Measurements from ENCODE around the gene NDRG4.

The NDRG4 gene

GRCh38 chr16:58507195-58507962 lies 7.4 kb downstream of the NDRG4 start:
- no peak overlapping the region for H3K4me3 ChIP-seq (ENCODE audit: low read depth, low read length)
- no peak for DNase-seq (ENCODE audit: low read depth)

GRCh38 chr16:58507963-58508670 lies 8.2 kb downstream of the NDRG4 start:
- DNase-seq (ENCODE audit: low read depth): no peak

DNA sequence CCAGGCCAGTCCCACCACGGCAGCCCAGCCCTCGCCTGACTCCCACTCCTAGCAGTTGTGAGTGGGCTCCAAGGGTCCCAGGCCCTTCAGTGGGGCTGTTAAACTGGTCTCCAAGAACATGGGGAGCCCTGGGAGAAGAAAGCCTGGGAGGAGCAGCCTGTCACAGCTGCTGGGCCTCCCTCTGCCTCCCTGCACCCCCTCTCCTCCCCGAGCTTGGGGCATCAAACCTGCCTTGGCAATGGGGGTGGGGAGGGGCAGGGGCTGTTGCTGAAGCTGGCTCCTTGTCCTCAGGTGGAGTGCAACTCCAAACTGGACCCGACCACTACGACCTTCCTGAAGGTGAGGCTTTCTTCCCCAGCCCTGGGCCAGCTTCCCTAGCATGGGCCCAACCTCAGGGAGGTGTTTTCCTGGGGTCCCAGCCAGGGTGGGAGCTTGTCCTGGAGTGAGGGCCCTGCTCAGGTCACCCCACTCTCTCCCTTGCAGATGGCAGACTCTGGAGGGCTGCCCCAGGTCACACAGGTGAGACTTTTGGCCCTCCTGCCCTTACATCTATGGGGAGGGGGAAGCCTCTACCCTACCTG lies 8.8 kb downstream of the NDRG4 start:
- H3K4me3 ChIP-seq (ENCODE audit: low read depth, low read length): no peak overlapping the region
- no peak for DNase-seq (ENCODE audit: low read depth)

More at GRCh38 chr16:58507963-58508670, 8.2 kb downstream of the NDRG4 start:
- H3K4me3 ChIP-seq (ENCODE audit: low read depth, low read length): no peak overlapping the region

GRCh38 chr16:58509256-58510096 lies 9.5 kb downstream of the NDRG4 start:
- DNase-seq (ENCODE audit: low read depth): no peak
- H3K4me3 ChIP-seq (ENCODE audit: low read depth, low read length): no peak overlapping the region

DNA sequence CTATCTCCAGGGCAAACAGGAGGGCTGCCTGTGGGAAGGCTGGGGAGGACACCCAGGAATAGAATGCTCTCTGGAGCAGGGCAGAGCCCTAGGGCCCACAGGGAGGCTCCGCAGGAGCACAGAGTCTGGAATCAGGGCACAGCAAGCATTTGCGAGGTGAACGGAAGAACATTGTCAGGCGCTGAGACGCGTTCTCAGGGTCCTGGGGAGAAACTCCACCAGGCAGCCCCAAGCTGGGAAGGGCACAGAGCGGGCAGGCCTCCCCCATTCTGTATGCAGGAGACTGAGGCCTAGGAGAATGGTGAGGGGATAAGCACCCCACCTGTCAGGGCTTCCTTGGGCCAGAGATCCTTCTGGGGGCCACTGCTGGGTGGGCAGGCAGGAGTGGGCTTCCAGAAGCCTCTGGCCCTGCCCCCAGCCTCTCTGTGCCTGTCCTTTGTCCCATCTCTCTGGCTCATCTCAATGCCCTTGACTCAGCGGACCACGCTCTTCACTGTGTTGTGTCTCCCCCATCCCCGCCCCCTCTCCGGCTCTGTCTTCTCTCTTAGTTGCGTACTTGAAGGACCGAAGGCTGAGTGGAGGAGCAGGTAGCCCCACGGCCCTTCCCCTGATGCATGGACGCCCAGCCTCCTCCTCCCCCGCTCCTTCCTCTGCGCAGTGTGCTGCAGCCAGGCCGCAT lies 10.3 kb downstream of the NDRG4 start:
- no peak overlapping the region for H3K4me3 ChIP-seq (ENCODE audit: low read depth, low read length)
- DNase-seq (ENCODE audit: low read depth): no peak

DNA sequence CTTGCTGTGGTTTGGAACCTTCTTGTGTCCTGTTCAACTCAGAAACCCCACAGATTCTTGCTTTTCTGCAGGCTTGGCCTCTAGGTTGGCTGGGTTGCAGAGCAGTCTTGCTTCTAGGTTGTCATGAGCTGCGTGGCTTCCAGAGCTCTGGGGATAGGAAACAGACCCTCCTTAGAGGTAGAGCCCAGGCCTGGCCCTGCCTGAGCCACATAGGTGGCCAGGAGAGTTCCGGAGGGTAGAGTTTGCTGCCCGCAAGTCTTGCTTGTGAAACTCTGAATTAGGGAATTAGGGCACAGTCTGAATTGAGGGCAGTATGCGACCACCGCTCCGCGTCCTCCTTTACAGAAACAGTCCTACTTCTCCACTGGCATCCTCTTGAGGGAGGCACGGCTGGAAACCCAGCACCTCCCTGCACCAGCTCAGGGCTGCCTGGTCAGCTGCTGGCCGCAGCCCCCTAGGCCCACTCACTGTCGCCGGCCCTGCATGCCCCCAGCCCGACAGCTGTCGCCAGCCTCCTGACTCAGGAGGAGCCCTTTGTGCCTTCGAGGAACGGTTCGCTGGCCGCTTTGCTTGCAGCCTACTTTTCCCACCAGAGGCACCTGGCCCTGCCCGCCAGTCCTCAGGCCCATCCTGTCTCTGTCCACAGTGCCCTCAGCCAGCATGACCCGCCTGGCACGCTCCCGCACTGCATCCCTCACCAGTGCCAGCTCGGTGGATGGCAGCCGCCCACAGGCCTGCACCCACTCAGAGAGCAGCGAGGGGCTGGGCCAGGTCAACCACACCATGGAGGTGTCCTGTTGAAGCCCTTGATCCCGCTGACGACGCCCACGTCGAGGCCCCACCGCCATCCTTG lies 11.1 kb downstream of the NDRG4 start:
- H3K4me3 ChIP-seq (ENCODE audit: low read depth, low read length): no peak overlapping the region
- no peak for DNase-seq (ENCODE audit: low read depth)

DNA sequence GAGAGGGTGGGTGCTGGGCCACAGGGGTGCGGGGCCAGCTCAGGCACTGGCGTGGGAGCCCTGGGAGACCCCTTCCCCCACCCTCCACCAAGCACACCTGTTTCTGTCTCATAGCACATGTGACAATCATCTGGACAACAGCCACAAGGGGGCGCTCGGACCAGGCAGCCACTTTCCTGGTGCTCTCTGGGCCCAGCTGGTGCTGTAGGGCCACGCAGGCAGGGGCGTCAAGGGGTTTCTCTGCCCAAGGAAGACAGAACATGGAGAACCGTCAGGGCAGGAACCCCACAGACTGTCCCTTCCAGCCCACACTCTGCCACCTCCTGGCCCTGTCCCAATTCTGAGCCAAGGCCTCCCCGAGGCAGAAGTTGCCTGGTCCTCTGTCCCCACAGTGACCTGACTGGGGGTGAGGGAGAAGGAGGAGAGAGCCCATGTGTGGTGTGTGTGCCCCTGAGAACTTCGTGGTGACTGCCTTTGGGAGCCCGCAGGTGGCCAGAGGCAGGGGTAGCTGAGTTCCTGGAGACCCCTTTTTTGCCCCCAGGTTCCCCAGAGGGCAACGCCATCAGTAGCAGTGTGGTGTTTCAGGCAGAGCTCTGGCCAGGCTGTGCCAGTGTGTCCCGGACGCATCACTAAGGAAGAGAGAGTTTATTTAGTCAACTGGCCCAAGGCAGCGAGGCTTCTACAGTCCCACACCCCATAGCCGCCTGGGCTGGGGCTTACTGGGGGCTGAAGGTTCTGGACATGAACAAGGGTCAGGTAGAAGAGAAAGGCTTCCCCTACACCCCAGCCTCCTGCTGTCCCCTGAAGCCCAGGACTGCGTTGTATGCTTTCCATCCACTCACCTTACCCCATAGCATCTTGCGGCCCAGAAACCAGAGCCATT lies 12.2 kb downstream of the NDRG4 start:
- no peak for DNase-seq (ENCODE audit: low read depth)
- no peak overlapping the region for H3K4me3 ChIP-seq (ENCODE audit: low read depth, low read length)

GRCh38 chr16:58513874-58514273 lies 13.9 kb downstream of the NDRG4 start:
- no peak overlapping the region for H3K4me3 ChIP-seq (ENCODE audit: low read depth, low read length)
- DNase-seq (ENCODE audit: low read depth): no peak

DNA sequence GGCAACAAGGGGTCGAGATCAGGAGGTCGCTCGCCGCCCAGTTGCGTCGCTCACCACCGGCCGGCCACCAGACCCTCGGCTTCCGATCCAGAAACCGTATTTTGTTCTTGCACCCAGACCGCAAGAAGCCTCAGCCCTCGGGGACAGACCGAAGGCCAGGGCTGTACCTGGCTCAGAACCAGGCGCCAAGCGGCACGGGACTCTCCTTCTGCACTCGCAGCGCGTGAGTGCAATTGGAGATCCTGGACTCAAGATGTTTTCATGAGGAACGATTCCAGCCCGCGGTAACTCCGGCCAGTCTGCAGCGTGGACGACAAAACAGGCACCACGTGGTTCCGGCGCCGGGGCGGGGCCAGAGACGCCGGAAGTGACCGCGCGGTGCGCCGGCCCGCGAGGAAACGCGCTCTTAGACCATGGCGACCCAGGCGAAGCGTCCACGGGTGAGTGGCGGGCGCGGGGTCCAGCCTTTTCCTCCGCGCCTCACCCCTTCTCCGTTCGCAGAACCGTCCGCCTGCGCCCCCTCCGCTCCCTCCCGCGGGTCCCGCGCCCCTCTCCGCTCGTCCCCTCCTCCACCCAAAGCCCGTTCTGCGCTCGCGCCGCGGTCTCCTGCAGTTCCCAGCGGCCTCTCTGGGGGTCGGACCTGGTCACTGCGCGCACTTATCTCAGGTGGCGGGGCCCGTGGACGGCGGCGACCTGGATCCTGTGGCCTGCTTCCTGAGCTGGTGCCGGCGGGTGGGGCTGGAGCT lies 15.4 kb downstream of the NDRG4 start, which contains the start of gene SETD6:
Gene SETD6 (plus strand): TSS at position 393 of the 746 bp plus-strand sequence. CDS start 21 bp downstream, at position 414.
- H3K4me3 ChIP-seq (ENCODE audit: low read depth, low read length): peak within 1 kb of the TSS; percentile 89
- peak; percentile 50 for DNase-seq (ENCODE audit: low read depth)

GRCh38 chr16:58515871-58516767 lies 16.2 kb downstream of the NDRG4 start:
- no peak for DNase-seq (ENCODE audit: low read depth)
- H3K4me3 ChIP-seq (ENCODE audit: low read depth, low read length): peak overlapping the region; percentile 89

DNA sequence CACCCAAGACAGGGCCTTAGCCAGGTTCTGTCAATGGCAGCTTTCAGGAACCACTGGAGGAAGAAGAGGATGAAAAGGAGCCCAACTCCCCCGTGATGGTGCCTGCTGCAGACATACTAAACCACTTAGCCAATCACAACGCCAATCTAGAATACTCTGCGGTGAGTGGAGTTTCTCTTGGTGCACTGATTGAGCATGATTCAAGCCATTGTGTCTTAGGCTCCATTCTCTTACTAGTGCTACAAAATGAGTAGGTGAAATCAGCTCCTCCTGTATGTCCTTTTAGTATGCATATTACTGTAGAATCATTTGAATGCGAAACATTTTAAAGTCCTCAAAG lies 16.8 kb downstream of the NDRG4 start:
- DNase-seq (ENCODE audit: low read depth): no peak
- H3K4me3 ChIP-seq (ENCODE audit: low read depth, low read length): no peak overlapping the region

GRCh38 chr16:58518083-58518979 lies 18.4 kb downstream of the NDRG4 start:
- no peak for DNase-seq (ENCODE audit: low read depth)
- H3K4me3 ChIP-seq (ENCODE audit: low read depth, low read length): no peak overlapping the region

GRCh38 chr16:58518980-58519368 lies 19.0 kb downstream of the NDRG4 start:
- no peak overlapping the region for H3K4me3 ChIP-seq (ENCODE audit: low read depth, low read length)
- DNase-seq (ENCODE audit: low read depth): no peak

- DNase-seq (ENCODE audit: low read depth): no peak
- no peak overlapping the region for H3K4me3 ChIP-seq (ENCODE audit: low read depth, low read length)
Measured at GRCh38 chr16:58519707-58520106, 19.8 kb downstream of the NDRG4 start.

DNA sequence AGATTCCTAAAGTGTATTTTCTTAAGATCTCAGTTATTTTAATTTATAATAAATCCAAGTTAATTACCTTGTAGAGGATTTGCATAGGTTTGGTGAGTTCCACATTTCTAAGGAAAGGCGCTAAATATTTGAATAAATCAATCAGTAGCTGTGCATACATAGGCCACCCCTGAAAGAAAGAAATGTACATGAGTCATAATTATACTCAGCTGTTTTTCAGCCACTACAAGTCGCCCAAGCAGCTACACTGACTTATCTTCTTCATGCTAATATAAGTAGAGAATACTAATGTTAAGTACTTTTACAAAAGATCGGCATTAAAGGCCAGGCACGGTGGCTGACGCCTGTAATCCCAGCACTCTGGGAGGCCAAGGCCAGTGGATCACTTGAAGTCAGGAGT lies 30.2 kb downstream of the NDRG4 start:
- DNase-seq (ENCODE audit: low read depth): no peak
- H3K4me3 ChIP-seq (ENCODE audit: low read depth, low read length): no peak overlapping the region

All from skeletal muscle cell (primary cell).